NK-92 treated with Interleukin-12 subunit alpha and Interleukin-12 subunit beta, amount 100 ng/mL, for 24 hours (cell line): ENCODE results near the gene SEC62.
"Not testable (repeated sequence)": the region's sequence is repeated elsewhere in the genome, so short reads cannot be mapped to it uniquely, and the experiment has no call there.

Source experiments
- DNase-seq: peaks from one replicate; lab custom pipeline; 2025; lab: John Stamatoyannopoulos, UW

Gene SEC62

GRCh38 chr3:170016057-170016456 is 49.5 kb downstream of the SEC62 start:
- DNase-seq = no peak

- DNase-seq = not testable (repeated sequence)
Observed at GRCh38 chr3:170019306-170019705, 52.7 kb downstream of the SEC62 start.

GRCh38 chr3:170021083-170021482 is 54.5 kb downstream of the SEC62 start:
- no peak for DNase-seq

DNA sequence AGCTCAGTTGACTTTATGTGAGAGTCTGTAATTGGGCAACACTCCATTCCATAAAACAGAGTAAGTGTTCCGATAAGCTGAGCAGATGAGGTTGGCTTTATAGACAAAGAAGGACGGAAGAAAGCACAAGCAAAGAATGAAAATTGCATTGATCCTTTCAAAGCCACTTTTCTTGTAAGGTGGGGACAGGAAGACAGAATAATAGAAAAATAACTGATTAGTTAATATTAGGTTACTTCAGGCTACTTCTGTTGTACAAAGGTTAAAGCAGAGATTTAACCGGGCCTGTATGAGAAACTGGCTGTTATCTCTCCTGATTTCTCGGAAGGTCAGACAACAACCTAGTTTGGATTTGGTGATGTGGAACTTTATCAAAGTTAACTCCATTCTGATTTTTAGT is 55.7 kb downstream of the SEC62 start:
- no peak for DNase-seq

DNA sequence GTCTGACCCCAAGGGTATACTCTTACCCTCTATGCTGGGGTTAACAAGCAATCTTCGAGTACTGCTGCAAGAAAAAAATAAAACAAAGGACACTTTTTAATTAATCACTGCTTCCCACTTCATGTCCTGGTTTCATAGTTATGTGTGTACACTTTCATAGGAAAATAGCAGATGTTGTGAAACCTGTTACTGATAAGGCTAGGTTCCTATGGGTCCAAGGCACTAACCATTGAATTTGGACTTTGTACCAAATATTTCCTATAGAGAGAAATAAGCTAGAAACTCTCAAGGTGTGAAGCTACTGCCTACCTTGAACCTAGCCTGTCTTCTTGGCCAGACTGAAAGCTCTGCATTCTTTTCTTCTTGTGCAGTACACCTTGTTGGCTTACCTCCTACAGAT is 56.6 kb downstream of the SEC62 start:
- no peak for DNase-seq

DNA sequence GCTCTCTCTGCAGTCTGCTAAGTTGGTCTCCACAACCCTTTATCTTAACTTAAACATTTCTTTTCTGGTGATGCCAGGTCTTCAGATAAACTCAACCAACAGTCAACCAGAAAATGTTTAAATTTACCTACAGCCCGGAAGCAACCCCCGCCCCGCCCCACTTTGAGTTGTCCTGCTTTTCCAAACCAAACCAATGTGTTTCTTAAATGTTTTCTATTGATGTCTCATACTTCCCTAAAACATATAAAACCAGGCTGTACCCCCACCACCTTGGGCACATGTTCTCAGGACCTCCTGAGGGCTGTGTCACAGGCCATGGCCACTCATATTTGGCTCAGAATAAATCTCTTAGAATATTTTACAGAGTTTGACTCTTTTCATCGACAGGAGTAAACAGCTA is 58.0 kb downstream of the SEC62 start:
- no peak for DNase-seq

- DNase-seq = no peak
Observed at GRCh38 chr3:170027233-170028102, 60.9 kb downstream of the SEC62 start.

GRCh38 chr3:170033489-170033888 is 66.9 kb downstream of the SEC62 start:
- DNase-seq = no peak

DNA sequence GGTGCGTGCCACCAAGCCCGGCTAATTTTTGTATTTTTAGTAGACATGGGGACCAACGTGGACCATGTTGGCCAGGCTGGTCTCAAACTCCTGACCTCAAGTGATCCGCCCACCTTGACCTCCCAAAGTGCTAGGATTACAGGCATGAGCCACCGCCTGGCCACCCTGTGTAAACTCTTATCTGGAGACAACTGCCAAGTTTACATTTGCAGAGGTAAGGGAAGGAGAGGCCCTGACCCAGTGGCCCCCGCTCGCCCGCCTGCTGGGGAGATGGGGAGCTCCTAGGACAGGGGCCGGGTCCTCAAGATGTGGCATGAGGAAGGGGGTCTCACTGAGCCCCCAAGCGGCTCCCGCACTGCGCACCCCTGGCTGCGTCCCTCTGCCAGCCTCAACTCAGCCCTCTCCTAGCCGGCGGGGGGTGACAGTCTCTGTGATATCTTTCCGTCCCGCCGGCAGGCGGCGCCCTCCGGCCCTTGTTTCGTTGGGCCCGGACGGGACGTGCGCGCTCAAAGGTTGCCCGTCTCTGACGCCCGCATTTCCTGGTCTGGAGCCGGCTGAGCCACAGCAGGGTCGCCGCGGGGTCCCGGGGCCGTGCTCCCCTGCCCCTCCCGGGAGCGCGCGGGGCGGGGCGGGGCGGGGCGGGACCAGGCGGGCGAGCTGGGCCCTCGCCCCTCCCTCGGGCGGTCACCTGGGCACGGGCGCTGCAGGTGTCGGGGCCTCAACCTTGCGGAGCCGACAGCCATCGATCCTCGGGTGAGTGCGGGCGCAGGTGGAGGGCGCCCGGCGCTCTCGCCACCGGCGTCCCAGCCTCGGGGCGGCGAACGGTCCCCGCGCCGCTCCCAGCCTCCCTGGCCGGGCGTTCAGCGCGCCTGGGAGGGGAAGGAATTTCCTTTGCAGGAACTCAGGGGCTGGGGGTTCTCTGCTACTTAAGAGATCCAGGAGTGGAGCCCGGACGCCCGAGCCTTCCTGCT is 71.1 kb downstream of the SEC62 start, which contains the start of gene GPR160:
Gene GPR160 (plus strand): TSS at position 533 of the 971 bp plus-strand sequence. CDS start 45,978 bp downstream, outside the sequence.
- DNase-seq = no peak

DNA sequence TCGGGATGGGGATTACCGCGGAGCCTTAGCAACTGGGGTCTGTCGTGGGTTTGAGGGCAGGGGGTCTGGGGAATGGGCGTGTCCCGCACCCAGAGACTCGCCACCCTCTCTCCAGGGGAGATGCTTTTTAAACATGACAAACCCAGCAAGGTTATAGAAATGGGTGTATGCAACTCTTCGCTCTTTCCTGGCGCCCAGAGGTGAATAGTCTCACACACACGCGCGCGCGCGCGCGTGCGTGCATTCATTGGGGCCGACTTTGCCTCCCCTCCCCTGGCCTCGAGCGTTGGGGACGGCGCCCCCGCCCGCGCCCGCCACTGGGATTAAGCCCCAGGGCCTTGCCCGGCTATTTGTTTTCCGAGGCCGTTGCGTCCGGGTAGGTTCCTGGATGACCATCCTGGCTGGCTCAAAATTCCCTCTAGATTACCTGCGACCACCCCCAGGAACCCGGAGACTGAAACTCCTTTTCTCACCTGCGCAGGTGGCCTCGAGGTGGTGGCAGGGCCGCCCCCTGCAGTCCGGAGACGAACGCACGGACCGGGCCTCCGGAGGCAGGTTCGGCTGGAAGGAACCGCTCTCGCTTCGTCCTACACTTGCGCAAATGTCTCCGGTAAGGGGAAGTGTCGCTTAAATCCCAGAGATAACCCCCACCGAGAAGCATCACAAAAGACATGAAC is 72.0 kb downstream of the SEC62 start:
- DNase-seq = no peak

- no peak for DNase-seq
Observed at GRCh38 chr3:170040418-170040817, 73.8 kb downstream of the SEC62 start.

GRCh38 chr3:170043506-170043905 is 76.9 kb downstream of the SEC62 start:
- DNase-seq = no peak

DNA sequence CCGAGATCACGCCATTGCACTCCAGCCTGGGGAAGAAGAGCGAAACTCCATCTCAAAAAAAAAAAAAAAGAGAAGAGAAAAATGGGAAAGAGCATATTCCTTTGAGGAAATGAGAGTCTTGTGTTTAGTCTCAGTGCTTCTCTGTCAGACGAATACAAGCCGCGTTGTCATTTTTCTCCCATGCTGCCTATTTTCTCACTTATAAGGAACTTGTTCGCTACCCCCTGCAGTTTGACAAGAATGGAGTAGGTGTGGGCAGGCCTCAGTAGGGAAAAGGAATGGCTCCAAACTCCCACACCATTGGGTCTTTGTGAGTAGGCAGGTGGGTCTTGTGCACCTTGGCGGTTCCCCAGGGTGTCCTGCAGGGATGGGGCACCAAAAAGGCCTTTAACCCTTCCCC is 77.7 kb downstream of the SEC62 start:
- DNase-seq = no peak

DNA sequence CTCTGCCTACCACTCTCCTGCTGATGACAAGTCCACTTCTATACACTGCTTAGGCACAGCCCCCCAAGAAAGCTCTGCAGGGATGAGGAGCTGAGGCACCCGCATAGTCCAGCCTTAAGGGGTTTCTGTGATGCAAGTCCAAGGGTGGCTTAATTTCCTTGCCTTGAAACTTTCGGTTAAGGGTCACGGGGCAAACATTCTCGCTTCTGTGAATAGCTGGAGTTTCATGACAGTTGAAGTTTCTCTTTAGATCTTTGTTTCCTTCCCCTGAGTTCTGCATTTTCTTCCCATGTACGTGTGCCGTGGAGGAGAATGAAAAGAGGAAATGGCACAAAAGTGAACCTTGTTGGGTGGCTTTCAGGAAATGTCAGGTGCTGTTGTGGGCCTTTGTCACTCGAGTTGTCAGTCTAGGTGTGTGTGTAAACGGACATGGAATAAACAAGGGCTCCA is 78.2 kb downstream of the SEC62 start:
- DNase-seq = no peak

- no peak for DNase-seq
Observed at GRCh38 chr3:170046269-170047132, 79.9 kb downstream of the SEC62 start.

DNA sequence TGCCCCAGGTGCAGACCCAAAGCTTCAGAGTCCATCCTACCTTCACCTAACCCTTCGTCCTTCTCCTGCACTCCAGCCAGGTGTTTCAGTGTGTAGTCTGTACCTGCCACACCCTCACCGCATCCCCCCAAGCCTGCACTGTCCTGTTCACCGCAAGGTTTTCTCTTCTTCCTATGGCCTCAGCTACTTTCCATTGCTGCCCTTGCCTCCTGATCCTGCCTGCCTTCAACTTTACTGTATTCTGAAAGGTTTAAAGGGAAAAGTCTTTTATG is 80.5 kb downstream of the SEC62 start:
- DNase-seq = no peak
